Mammary epithelial cell (primary cell): ENCODE results near the gene RUNX2.

ENCODE experiments used
- EZH2 ChIP-seq: IDR thresholded peaks from 2 replicates; pipeline ENCODE4 v1.6.1; 2012; ENCODE audit warnings: low read length, inconsistent platforms, borderline replicate concordance
- TF ChIP-seq, protein P1 (sequence below), 2 donors: IDR thresholded peaks in 1 of 2; conservative IDR thresholded peaks in 1 of 2; 2 replicates each; pipeline ENCODE4 v1.5.1; 2011 to 2012; ENCODE audit warnings: inconsistent platforms in 2 of 2, low read length in 2 of 2, mild to moderate bottlenecking in 2 of 2, control low read depth in 1 of 2, low read depth in 1 of 2; ENCODE audit not compliant: insufficient read depth in 1 of 2; ENCODE audit errors: extremely low read depth in 1 of 2

DNA sequence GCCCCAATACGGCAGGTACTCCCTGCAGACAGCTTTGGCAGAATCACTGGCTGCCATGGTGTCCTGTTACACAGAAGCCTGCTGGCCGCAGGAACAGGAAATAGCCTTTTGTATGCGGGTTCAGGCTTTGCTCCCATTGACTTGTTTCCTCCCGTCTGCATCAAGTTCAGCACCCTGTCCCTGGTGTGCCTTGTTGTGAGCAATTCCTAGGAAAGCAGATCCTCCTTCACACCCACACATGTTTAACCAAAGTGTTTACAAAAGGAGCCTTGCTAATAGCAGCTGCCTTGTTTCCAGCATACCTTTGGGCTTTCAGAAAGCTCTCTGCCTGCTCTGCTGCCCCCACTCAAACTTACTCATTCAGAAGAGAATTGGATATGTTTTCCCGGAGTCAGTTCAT is 176.8 kb downstream of the RUNX2 start:
- TF ChIP-seq, protein P1, sequence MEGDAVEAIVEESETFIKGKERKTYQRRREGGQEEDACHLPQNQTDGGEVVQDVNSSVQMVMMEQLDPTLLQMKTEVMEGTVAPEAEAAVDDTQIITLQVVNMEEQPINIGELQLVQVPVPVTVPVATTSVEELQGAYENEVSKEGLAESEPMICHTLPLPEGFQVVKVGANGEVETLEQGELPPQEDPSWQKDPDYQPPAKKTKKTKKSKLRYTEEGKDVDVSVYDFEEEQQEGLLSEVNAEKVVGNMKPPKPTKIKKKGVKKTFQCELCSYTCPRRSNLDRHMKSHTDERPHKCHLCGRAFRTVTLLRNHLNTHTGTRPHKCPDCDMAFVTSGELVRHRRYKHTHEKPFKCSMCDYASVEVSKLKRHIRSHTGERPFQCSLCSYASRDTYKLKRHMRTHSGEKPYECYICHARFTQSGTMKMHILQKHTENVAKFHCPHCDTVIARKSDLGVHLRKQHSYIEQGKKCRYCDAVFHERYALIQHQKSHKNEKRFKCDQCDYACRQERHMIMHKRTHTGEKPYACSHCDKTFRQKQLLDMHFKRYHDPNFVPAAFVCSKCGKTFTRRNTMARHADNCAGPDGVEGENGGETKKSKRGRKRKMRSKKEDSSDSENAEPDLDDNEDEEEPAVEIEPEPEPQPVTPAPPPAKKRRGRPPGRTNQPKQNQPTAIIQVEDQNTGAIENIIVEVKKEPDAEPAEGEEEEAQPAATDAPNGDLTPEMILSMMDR (conservative IDR thresholded peaks at IDR 0.05 in 1 of 2, IDR thresholded peaks at IDR 0.05 in 1 of 2; ENCODE audit: extremely low read depth in 1 of 2, insufficient read depth in 1 of 2, low read depth in 1 of 2, low read length in 2 of 2), result no peak
- TF ChIP-seq EZH2, result no peak
